Astrocyte (in vitro differentiated cells and primary cell): ENCODE data around the gene PLA2R1.

Experiments
- EZH2 ChIP-seq: IDR thresholded peaks from 2 replicates; pipeline ENCODE4 v1.6.1; 2012; ENCODE audit warnings: mild to moderate bottlenecking, low read length, inconsistent platforms; ENCODE audit not compliant: insufficient read depth
- TF ChIP-seq, protein P1 (sequence below): IDR thresholded peaks from 2 replicates; pipeline ENCODE4 v1.5.1; 2011; ENCODE audit warnings: low read depth, mild to moderate bottlenecking, inconsistent platforms, low read length, moderate library complexity; ENCODE audit not compliant: insufficient read depth

DNA sequence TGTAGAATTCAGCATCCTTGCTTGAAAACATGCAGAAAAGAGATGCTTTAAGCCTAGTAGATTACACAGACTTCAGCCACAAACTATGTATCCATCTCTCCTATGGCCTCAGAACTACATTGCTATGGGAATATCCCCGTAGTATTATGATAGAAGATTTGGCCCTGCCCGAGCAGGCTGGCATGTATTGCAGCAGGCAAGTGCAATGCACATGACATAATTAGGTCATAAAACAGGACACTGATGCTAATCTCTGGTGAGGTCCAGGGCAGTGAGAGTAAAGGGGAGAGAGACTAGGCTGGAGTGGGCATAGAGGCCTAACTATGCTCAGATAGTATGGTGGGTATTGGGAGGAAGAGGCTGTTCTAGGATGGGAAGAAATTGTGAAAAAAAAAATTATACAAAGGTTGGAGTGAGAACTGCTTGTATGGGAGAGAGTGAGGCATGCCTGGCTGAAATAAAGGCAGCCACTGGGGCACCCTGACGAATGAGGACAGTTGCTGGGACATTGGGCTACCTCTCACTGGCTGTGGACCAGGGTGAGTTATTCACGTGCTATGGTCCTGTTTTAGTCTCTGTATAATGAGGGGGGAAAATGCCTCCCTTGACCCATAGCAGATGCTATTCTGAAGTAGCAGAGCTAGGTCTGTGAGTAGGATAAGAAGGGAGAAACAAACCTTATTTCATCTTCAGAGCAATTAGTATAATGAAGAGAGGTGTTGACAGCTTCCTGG, 1.6 kb upstream of the PLA2R1 start:
- TF ChIP-seq, protein P1, sequence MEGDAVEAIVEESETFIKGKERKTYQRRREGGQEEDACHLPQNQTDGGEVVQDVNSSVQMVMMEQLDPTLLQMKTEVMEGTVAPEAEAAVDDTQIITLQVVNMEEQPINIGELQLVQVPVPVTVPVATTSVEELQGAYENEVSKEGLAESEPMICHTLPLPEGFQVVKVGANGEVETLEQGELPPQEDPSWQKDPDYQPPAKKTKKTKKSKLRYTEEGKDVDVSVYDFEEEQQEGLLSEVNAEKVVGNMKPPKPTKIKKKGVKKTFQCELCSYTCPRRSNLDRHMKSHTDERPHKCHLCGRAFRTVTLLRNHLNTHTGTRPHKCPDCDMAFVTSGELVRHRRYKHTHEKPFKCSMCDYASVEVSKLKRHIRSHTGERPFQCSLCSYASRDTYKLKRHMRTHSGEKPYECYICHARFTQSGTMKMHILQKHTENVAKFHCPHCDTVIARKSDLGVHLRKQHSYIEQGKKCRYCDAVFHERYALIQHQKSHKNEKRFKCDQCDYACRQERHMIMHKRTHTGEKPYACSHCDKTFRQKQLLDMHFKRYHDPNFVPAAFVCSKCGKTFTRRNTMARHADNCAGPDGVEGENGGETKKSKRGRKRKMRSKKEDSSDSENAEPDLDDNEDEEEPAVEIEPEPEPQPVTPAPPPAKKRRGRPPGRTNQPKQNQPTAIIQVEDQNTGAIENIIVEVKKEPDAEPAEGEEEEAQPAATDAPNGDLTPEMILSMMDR, result no peak
- TF ChIP-seq EZH2, result no peak
